CD14-positive monocyte (primary cell): ENCODE results near the gene TMEM38A. TPM values are rescaled to one million over a fixed set of nuclear protein-coding genes. Genes with fewer than 3 reads are reported as not detected.
"Not testable (repeated sequence)": the region's sequence is repeated elsewhere in the genome, so short reads cannot be mapped to it uniquely, and the experiment has no call there.

ENCODE experiments used
- DNase-seq, 3 donors: peaks; one replicate each; pipeline ENCODE4 v3.0.0-alpha.2; 2011 to 2022
- H2AFZ ChIP-seq: 2 replicates; pipeline ENCODE4 v1.6.0; 2012; ENCODE audit warnings: mild to moderate bottlenecking, low read depth, low read length, inconsistent platforms; ENCODE audit not compliant: insufficient read depth, poor library complexity, severe bottlenecking
- H3K27ac ChIP-seq, 2 donors: 1 replicate in 1 of 2; 2 replicates in 1 of 2; pipeline ENCODE4 v1.5.1; 2012 to 2013; ENCODE audit warnings: low read length in 2 of 2, control low read depth in 1 of 2, inconsistent platforms in 1 of 2, low read depth in 1 of 2, mild to moderate bottlenecking in 1 of 2
- H3K27me3 ChIP-seq, 2 donors: one replicate each; pipeline versions ENCODE4 v1.6.0 to v1.6.1; 2011 to 2013; ENCODE audit warnings: low read length in 2 of 2; ENCODE audit not compliant: control insufficient read depth in 2 of 2, insufficient read depth in 2 of 2
- H3K36me3 ChIP-seq, 2 donors: replicated peaks in 1 of 2; 1 replicate in 1 of 2; 2 replicates in 1 of 2; pipeline versions ENCODE4 v1.5.1 to v1.6.1; 2012 to 2013; ENCODE audit warnings: low read length in 2 of 2, control low read depth in 1 of 2, inconsistent platforms in 1 of 2, mild to moderate bottlenecking in 1 of 2; ENCODE audit not compliant: insufficient read depth in 2 of 2, control insufficient read depth in 1 of 2
- H3K4me1 ChIP-seq, 2 donors: 1 replicate in 1 of 2; 2 replicates in 1 of 2; pipeline versions ENCODE4 v1.5.1 to v1.6.1; 2012 to 2013; ENCODE audit warnings: low read length in 2 of 2, control low read depth in 1 of 2, inconsistent platforms in 1 of 2, mild to moderate bottlenecking in 1 of 2, moderate library complexity in 1 of 2; ENCODE audit not compliant: insufficient read depth in 2 of 2, control insufficient read depth in 1 of 2
- H3K4me2 ChIP-seq: replicated peaks from 2 replicates; pipeline ENCODE3; 2012; ENCODE audit warnings: low read length, moderate library complexity, mild to moderate bottlenecking; ENCODE audit not compliant: poor library complexity, severe bottlenecking; ENCODE audit errors: extremely low read depth
- H3K4me3 ChIP-seq, 3 experiments: fragments of 200-600 bp in 1 of 3; sonication (generic) in 1 of 3; replicated peaks in 1 of 3; 1 replicate in 2 of 3; 2 replicates in 1 of 3; pipeline ENCODE4 v1.5.1; 2011 to 2013; ENCODE audit warnings: low read length in 3 of 3, mild to moderate bottlenecking in 3 of 3, control low read depth in 2 of 3, low read depth in 2 of 3, inconsistent platforms in 1 of 3, moderate library complexity in 1 of 3
- H3K79me2 ChIP-seq: 2 replicates; pipeline ENCODE4 v1.6.0; 2012; ENCODE audit warnings: mild to moderate bottlenecking, control low read depth, inconsistent platforms, low read length, moderate library complexity; ENCODE audit not compliant: insufficient read depth
- H3K9ac ChIP-seq: 2 replicates; pipeline ENCODE4 v1.6.0; 2017; ENCODE audit warnings: low read length, mild to moderate bottlenecking; ENCODE audit not compliant: insufficient read depth, poor library complexity, severe bottlenecking
- H3K9me3 ChIP-seq, 2 donors: replicated peaks in 1 of 2; 1 replicate in 1 of 2; 2 replicates in 1 of 2; pipeline versions ENCODE4 v1.5.1 to v1.6.1; 2012 to 2013; ENCODE audit warnings: low read length in 2 of 2, control low read depth in 1 of 2; ENCODE audit not compliant: control insufficient read depth in 1 of 2, insufficient read depth in 1 of 2
- H4K20me1 ChIP-seq: 2 replicates; pipeline ENCODE4 v1.6.0; 2012; ENCODE audit warnings: mild to moderate bottlenecking, low read length, control low read depth, moderate library complexity; ENCODE audit not compliant: insufficient read depth
- H3K27ac Mint-ChIP-seq, 7 donors: one replicate each; pipeline ENCODE4 v1.8.0; 2020; ENCODE audit warnings: mild to moderate bottlenecking in 7 of 7, mixed read lengths in 7 of 7, moderate library complexity in 6 of 7, inconsistent platforms in 2 of 7
- H3K27me3 Mint-ChIP-seq, 3 donors: one replicate each; pipeline ENCODE4 v1.8.0; 2021 to 2022; ENCODE audit warnings: low read depth in 3 of 3, mild to moderate bottlenecking in 3 of 3, mixed read lengths in 3 of 3, moderate library complexity in 3 of 3, inconsistent platforms in 1 of 3
- H3K36me3 Mint-ChIP-seq, 2 donors: one replicate each; pipeline ENCODE4 v1.8.0; 2020; ENCODE audit warnings: mixed read lengths in 2 of 2, inconsistent platforms in 1 of 2, mild to moderate bottlenecking in 1 of 2
- H3K4me1 Mint-ChIP-seq: one replicate; pipeline ENCODE4 v1.8.0; 2020; ENCODE audit warnings: mild to moderate bottlenecking, mixed read lengths
- H3K4me3 Mint-ChIP-seq, 2 donors: one replicate each; pipeline ENCODE4 v1.8.0; 2020; ENCODE audit warnings: mild to moderate bottlenecking in 2 of 2, mixed read lengths in 2 of 2, moderate library complexity in 1 of 2
- H3K9me3 Mint-ChIP-seq, 7 donors: one replicate each; pipeline ENCODE4 v1.8.0; 2020 to 2022; ENCODE audit warnings: mixed read lengths in 7 of 7, mild to moderate bottlenecking in 6 of 7, moderate library complexity in 6 of 7, inconsistent platforms in 2 of 7
- CTCF ChIP-seq: fragments of 200-600 bp; IDR thresholded peaks from one replicate; pipeline ENCODE4 v1.8.0; 2022; ENCODE audit warnings: antibody characterized with exemption, mild to moderate bottlenecking
- WGBS: methylation state at CpG from one replicate; pipeline ENCODE4 v1.1.5; 2013; ENCODE audit warnings: missing lambda C conversion rate; ENCODE audit not compliant: insufficient coverage; 5-methylcytosine and 5-hydroxymethylcytosine counted together
- intact Hi-C, 2 donors: fragments of 100-400 bp; cut with micrococcal nuclease; formaldehyde crosslinking; loops; one replicate each; pipeline versions ENCODE4 v1.15.0 to v1.15.1; 2023
- polyA plus RNA-seq, 3 donors: library from polyadenylated mRNA; depleted of rRNA in 1 of 3; unstranded in 2 of 3; stranded (reverse) in 1 of 3; fragments of 300-500 nt in 2 of 3; fragments of >200 nt in 1 of 3; fragmentation: Illumina TruSeq in 2 of 3; gene quantifications; 1 replicate in 2 of 3; 2 replicates in 1 of 3; pipeline ENCODE4 v1.2.3, GENCODE V29; 2012 to 2021

Gene TMEM38A
- polyA plus RNA-seq, 3 donors: 8.5 to 21.6 (median 10.6) TPM

GRCh38 chr19:16650821-16651220, 10.1 kb upstream of the TMEM38A start:
- no peak for DNase-seq
- peaks cover 0 to 2% (median 0%) of the 10 kb centered on the region in 7 donors for H3K9me3 Mint-ChIP-seq
- H3K9me3 ChIP-seq: no peaks in the 10 kb centered on the region
- intact Hi-C loops: no loop called here
- TF ChIP-seq CTCF: no peak
- H3K4me2 ChIP-seq: no peak overlapping the region
- no peak overlapping the region for H3K4me3 Mint-ChIP-seq
- H3K27me3 ChIP-seq: no peaks in the 10 kb centered on the region
- H4K20me1 ChIP-seq: peaks cover 100% of the 10 kb centered on the region
- peaks cover 58 to 93% of the 10 kb centered on the region in 2 donors for H3K36me3 ChIP-seq
- H2AFZ ChIP-seq: no peak overlapping the region
- peaks cover 77% of the 10 kb centered on the region for H3K79me2 ChIP-seq
- peak overlapping the region; percentile 0 to 76 (median 53) for H3K27ac Mint-ChIP-seq
- peaks cover 79 to 94% of the 10 kb centered on the region in 2 donors for H3K36me3 Mint-ChIP-seq
- H3K9ac ChIP-seq: no peak overlapping the region
- H3K27ac ChIP-seq: peak overlapping the region in 1 of 2 donors; percentile 60
- H3K27me3 Mint-ChIP-seq: peaks cover 0 to 1% (median 0%) of the 10 kb centered on the region in 3 donors
- H3K4me1 Mint-ChIP-seq: peaks cover 27% of the 10 kb centered on the region
- 33% methylated on average over 1 of the region's 2 CpGs for WGBS
- no peak overlapping the region for H3K4me3 ChIP-seq
- H3K4me1 ChIP-seq: peaks cover 6 to 25% of the 10 kb centered on the region in 2 donors

GRCh38 chr19:16651421-16652188, 9.3 kb upstream of the TMEM38A start:
- peaks cover 100% of the 10 kb centered on the region for H4K20me1 ChIP-seq
- peaks cover 6 to 25% of the 10 kb centered on the region in 2 donors for H3K4me1 ChIP-seq
- H3K27me3 Mint-ChIP-seq, H3K4me3 ChIP-seq, H2AFZ ChIP-seq, H3K9me3 ChIP-seq, H3K9ac ChIP-seq, intact Hi-C loops, H3K4me3 Mint-ChIP-seq, DNase-seq, H3K27me3 ChIP-seq, H3K9me3 Mint-ChIP-seq, H3K4me2 ChIP-seq: not testable (repeated sequence)
- Mint-ChIP-seq H3K36me3 (peaks cover 78 to 94% of the 10 kb centered on the region in 2 donors), H3K27ac (peak overlapping the region in 5 of 7 donors; percentile 0 to 76 (median 52)), H3K4me1 (peaks cover 27% of the 10 kb centered on the region)
- H3K79me2 ChIP-seq: peaks cover 77% of the 10 kb centered on the region
- H3K36me3 ChIP-seq: peaks cover 56 to 93% of the 10 kb centered on the region in 2 donors
- peak overlapping the region in 1 of 2 donors; percentile 60 for H3K27ac ChIP-seq
- WGBS: 96% methylated on average over 5 of the region's 8 CpGs
